ENCODE measurements around the gene TMOD3.

The TMOD3 gene

GRCh38 chr15:51796847-51797401 is 32.5 kb upstream of the TMOD3 start:
- TF ChIP-seq FOXP2 (optimal IDR thresholded peaks at IDR 0.05; ENCODE audit: control extremely low read depth, extremely low read length, insufficient read depth) (no peak), POLR2AphosphoS5 (IDR thresholded peaks at IDR 0.05; ENCODE audit: borderline replicate concordance, low read depth, low read length) (no peak), EZH2 (IDR thresholded peaks at IDR 0.05) (no peak)
- H3K9me3 ChIP-seq (ENCODE audit: low read depth, low read length) = no peaks in the 10 kb centered on the region
- H3K36me3 ChIP-seq (ENCODE audit: insufficient read depth, low read length) = no peaks in the 10 kb centered on the region
- no peak for DNase-seq (ENCODE audit: low read depth, low spot score)
- H3K4me3 ChIP-seq = no peak overlapping the region
- no peak overlapping the region for H3K27ac ChIP-seq
- no peak overlapping the region for H3K9ac ChIP-seq (ENCODE audit: insufficient read length)

- TF ChIP-seq POLR2AphosphoS5 (IDR thresholded peaks at IDR 0.05; ENCODE audit: borderline replicate concordance, low read depth, low read length) = no peak
- no peak for TF ChIP-seq EZH2 (IDR thresholded peaks at IDR 0.05)
- TF ChIP-seq FOXP2 (optimal IDR thresholded peaks at IDR 0.05; ENCODE audit: control extremely low read depth, extremely low read length, insufficient read depth) = no peak
- no peaks in the 10 kb centered on the region for H3K36me3 ChIP-seq (ENCODE audit: insufficient read depth, low read length)
- H3K9ac ChIP-seq (ENCODE audit: insufficient read length) = no peak overlapping the region
- H3K4me3 ChIP-seq = no peak overlapping the region
- no peak for DNase-seq (ENCODE audit: low read depth, low spot score)
- no peak overlapping the region for H3K27ac ChIP-seq
- H3K9me3 ChIP-seq (ENCODE audit: low read depth, low read length) = no peaks in the 10 kb centered on the region
These were observed 31.2 kb upstream of the TMOD3 start for GRCh38 chr15:51798281-51798680.

GRCh38 chr15:51799282-51800252 is 29.9 kb upstream of the TMOD3 start:
- no peaks in the 10 kb centered on the region for H3K36me3 ChIP-seq (ENCODE audit: insufficient read depth, low read length)
- no peak overlapping the region for H3K4me3 ChIP-seq
- no peaks in the 10 kb centered on the region for H3K9me3 ChIP-seq (ENCODE audit: low read depth, low read length)
- TF ChIP-seq POLR2AphosphoS5 (IDR thresholded peaks at IDR 0.05; ENCODE audit: borderline replicate concordance, low read depth, low read length) (no peak), EZH2 (IDR thresholded peaks at IDR 0.05) (no peak), FOXP2 (optimal IDR thresholded peaks at IDR 0.05; ENCODE audit: control extremely low read depth, extremely low read length, insufficient read depth) (no peak)
- no peak overlapping the region for H3K27ac ChIP-seq
- no peak overlapping the region for H3K9ac ChIP-seq (ENCODE audit: insufficient read length)
- DNase-seq (ENCODE audit: low read depth, low spot score) = no peak

GRCh38 chr15:51801391-51801835 is 28.0 kb upstream of the TMOD3 start:
- Histone ChIP-seq H3K9me3 (ENCODE audit: low read depth, low read length) (no peaks in the 10 kb centered on the region), H3K9ac (ENCODE audit: insufficient read length) (no peak overlapping the region), H3K4me3 (no peak overlapping the region), H3K36me3 (ENCODE audit: insufficient read depth, low read length) (no peaks in the 10 kb centered on the region), H3K27ac (no peak overlapping the region)
- no peak for DNase-seq (ENCODE audit: low read depth, low spot score)
- TF ChIP-seq EZH2 (IDR thresholded peaks at IDR 0.05) (no peak), FOXP2 (optimal IDR thresholded peaks at IDR 0.05; ENCODE audit: control extremely low read depth, extremely low read length, insufficient read depth) (no peak), POLR2AphosphoS5 (IDR thresholded peaks at IDR 0.05; ENCODE audit: borderline replicate concordance, low read depth, low read length) (no peak)

GRCh38 chr15:51802593-51802992 is 26.9 kb upstream of the TMOD3 start:
- Histone ChIP-seq H3K9ac (ENCODE audit: insufficient read length) (no peak overlapping the region), H3K4me3 (no peak overlapping the region), H3K9me3 (ENCODE audit: low read depth, low read length) (no peaks in the 10 kb centered on the region), H3K36me3 (ENCODE audit: insufficient read depth, low read length) (no peaks in the 10 kb centered on the region), H3K27ac (no peak overlapping the region)
- DNase-seq (ENCODE audit: low read depth, low spot score) = no peak
- no peak for TF ChIP-seq FOXP2 (optimal IDR thresholded peaks at IDR 0.05; ENCODE audit: control extremely low read depth, extremely low read length, insufficient read depth)
- no peak for TF ChIP-seq POLR2AphosphoS5 (IDR thresholded peaks at IDR 0.05; ENCODE audit: borderline replicate concordance, low read depth, low read length)
- TF ChIP-seq EZH2 (IDR thresholded peaks at IDR 0.05) = no peak

GRCh38 chr15:51803965-51804364 is 25.5 kb upstream of the TMOD3 start:
- H3K27ac ChIP-seq = no peak overlapping the region
- H3K4me3 ChIP-seq = no peak overlapping the region
- H3K36me3 ChIP-seq (ENCODE audit: insufficient read depth, low read length) = no peaks in the 10 kb centered on the region
- DNase-seq (ENCODE audit: low read depth, low spot score) = no peak
- TF ChIP-seq POLR2AphosphoS5 (IDR thresholded peaks at IDR 0.05; ENCODE audit: borderline replicate concordance, low read depth, low read length) (no peak), EZH2 (IDR thresholded peaks at IDR 0.05) (no peak), FOXP2 (optimal IDR thresholded peaks at IDR 0.05; ENCODE audit: control extremely low read depth, extremely low read length, insufficient read depth) (no peak)
- no peaks in the 10 kb centered on the region for H3K9me3 ChIP-seq (ENCODE audit: low read depth, low read length)
- no peak overlapping the region for H3K9ac ChIP-seq (ENCODE audit: insufficient read length)

- Histone ChIP-seq H3K36me3 (ENCODE audit: insufficient read depth, low read length) (no peaks in the 10 kb centered on the region), H3K4me3 (no peak overlapping the region), H3K9ac (ENCODE audit: insufficient read length) (no peak overlapping the region), H3K27ac (no peak overlapping the region), H3K9me3 (ENCODE audit: low read depth, low read length) (no peaks in the 10 kb centered on the region)
- no peak for DNase-seq (ENCODE audit: low read depth, low spot score)
- TF ChIP-seq POLR2AphosphoS5 (IDR thresholded peaks at IDR 0.05; ENCODE audit: borderline replicate concordance, low read depth, low read length) = no peak
- no peak for TF ChIP-seq FOXP2 (optimal IDR thresholded peaks at IDR 0.05; ENCODE audit: control extremely low read depth, extremely low read length, insufficient read depth)
- no peak for TF ChIP-seq EZH2 (IDR thresholded peaks at IDR 0.05)
These were observed 23.3 kb upstream of the TMOD3 start for GRCh38 chr15:51806123-51806522.

- H3K27ac ChIP-seq = no peak overlapping the region
- no peak for DNase-seq (ENCODE audit: low read depth, low spot score)
- H3K9ac ChIP-seq (ENCODE audit: insufficient read length) = no peak overlapping the region
- H3K36me3 ChIP-seq (ENCODE audit: insufficient read depth, low read length) = no peaks in the 10 kb centered on the region
- H3K4me3 ChIP-seq = no peak overlapping the region
- H3K9me3 ChIP-seq (ENCODE audit: low read depth, low read length) = no peaks in the 10 kb centered on the region
- no peak for TF ChIP-seq FOXP2 (optimal IDR thresholded peaks at IDR 0.05; ENCODE audit: control extremely low read depth, extremely low read length, insufficient read depth)
- no peak for TF ChIP-seq POLR2AphosphoS5 (IDR thresholded peaks at IDR 0.05; ENCODE audit: borderline replicate concordance, low read depth, low read length)
- TF ChIP-seq EZH2 (IDR thresholded peaks at IDR 0.05) = no peak
These were observed 20.0 kb upstream of the TMOD3 start for GRCh38 chr15:51809457-51809856.
